NB4 (cell line): ENCODE data around the gene MAPRE2.

Source experiments
- MYC ChIP-seq: IDR thresholded peaks from 2 replicates; pipeline ENCODE4 v1.6.1; 2011; ENCODE audit warnings: low read depth, low read length
- POLR2A ChIP-seq: IDR thresholded peaks from 2 replicates; pipeline ENCODE4 v1.6.1; 2011; ENCODE audit warnings: mild to moderate bottlenecking; ENCODE audit not compliant: insufficient read length; ENCODE audit errors: extremely low read depth
- TF ChIP-seq, protein P1 (sequence below): IDR thresholded peaks from one replicate; pipeline ENCODE4 v1.5.1; 2012; ENCODE audit warnings: low read depth, low read length
- TF ChIP-seq, protein P2 (sequence below): IDR thresholded peaks from 2 replicates; pipeline ENCODE4 v1.6.1; 2011; ENCODE audit warnings: low read depth, low read length

DNA sequence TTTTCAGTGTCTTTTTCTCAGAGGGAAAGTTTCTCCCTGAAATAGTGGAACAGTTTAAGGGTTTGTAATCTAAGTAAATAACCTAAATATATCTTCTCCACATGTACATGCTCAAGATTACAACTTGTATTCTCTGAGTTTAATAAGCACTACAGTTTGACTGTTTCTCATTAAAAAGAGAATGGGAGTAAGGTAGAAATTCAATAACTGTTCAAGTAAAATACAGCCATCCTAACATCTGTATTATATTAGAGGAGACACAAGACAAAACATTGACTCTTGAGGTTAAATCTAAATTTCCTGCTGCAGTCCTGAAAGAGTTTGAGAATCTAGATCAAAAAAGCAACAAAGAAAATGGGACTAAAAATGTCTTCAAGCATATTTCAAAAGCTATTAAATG lies 126.6 kb downstream of the MAPRE2 start:
- no peak for TF ChIP-seq POLR2A
- TF ChIP-seq, protein P1, sequence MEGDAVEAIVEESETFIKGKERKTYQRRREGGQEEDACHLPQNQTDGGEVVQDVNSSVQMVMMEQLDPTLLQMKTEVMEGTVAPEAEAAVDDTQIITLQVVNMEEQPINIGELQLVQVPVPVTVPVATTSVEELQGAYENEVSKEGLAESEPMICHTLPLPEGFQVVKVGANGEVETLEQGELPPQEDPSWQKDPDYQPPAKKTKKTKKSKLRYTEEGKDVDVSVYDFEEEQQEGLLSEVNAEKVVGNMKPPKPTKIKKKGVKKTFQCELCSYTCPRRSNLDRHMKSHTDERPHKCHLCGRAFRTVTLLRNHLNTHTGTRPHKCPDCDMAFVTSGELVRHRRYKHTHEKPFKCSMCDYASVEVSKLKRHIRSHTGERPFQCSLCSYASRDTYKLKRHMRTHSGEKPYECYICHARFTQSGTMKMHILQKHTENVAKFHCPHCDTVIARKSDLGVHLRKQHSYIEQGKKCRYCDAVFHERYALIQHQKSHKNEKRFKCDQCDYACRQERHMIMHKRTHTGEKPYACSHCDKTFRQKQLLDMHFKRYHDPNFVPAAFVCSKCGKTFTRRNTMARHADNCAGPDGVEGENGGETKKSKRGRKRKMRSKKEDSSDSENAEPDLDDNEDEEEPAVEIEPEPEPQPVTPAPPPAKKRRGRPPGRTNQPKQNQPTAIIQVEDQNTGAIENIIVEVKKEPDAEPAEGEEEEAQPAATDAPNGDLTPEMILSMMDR, result no peak
- TF ChIP-seq, protein P2, sequence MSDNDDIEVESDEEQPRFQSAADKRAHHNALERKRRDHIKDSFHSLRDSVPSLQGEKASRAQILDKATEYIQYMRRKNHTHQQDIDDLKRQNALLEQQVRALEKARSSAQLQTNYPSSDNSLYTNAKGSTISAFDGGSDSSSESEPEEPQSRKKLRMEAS, result no peak
- no peak for TF ChIP-seq MYC
